GM10847 (cell line): ENCODE results near the gene VPS13D.

ENCODE experiments used
- POLR2A ChIP-seq: IDR thresholded peaks from 2 replicates; pipeline ENCODE4 v1.6.1; 2011; ENCODE audit not compliant: insufficient read length; ENCODE audit errors: extremely low read depth

The VPS13D gene

GRCh38 chr1:12525311-12526181 lies 295.7 kb downstream of the VPS13D start:
- no peak for TF ChIP-seq POLR2A

GRCh38 chr1:12527564-12527963 lies 297.7 kb downstream of the VPS13D start:
- no peak for TF ChIP-seq POLR2A

GRCh38 chr1:12528021-12528852 lies 298.4 kb downstream of the VPS13D start:
- TF ChIP-seq POLR2A, result no peak

GRCh38 chr1:12529640-12530174 lies 299.9 kb downstream of the VPS13D start:
- TF ChIP-seq POLR2A, result no peak

GRCh38 chr1:12530462-12531178 lies 300.8 kb downstream of the VPS13D start:
- no peak for TF ChIP-seq POLR2A

GRCh38 chr1:12531179-12531499 lies 301.3 kb downstream of the VPS13D start:
- TF ChIP-seq POLR2A, result no peak

GRCh38 chr1:12532405-12533315 lies 302.8 kb downstream of the VPS13D start:
- TF ChIP-seq POLR2A, result no peak

- TF ChIP-seq POLR2A, result no peak
Observed at GRCh38 chr1:12536023-12536639, 306.3 kb downstream of the VPS13D start.

- no peak for TF ChIP-seq POLR2A
Observed at GRCh38 chr1:12537294-12537693, 307.5 kb downstream of the VPS13D start.

GRCh38 chr1:12537906-12538461 lies 308.2 kb downstream of the VPS13D start:
- TF ChIP-seq POLR2A, result no peak

- TF ChIP-seq POLR2A, result no peak
Observed at GRCh38 chr1:12539320-12539704, 309.5 kb downstream of the VPS13D start.

GRCh38 chr1:12539705-12540579 lies 310.1 kb downstream of the VPS13D start:
- TF ChIP-seq POLR2A, result no peak
